ENCODE data around the gene MSI2.

DNA sequence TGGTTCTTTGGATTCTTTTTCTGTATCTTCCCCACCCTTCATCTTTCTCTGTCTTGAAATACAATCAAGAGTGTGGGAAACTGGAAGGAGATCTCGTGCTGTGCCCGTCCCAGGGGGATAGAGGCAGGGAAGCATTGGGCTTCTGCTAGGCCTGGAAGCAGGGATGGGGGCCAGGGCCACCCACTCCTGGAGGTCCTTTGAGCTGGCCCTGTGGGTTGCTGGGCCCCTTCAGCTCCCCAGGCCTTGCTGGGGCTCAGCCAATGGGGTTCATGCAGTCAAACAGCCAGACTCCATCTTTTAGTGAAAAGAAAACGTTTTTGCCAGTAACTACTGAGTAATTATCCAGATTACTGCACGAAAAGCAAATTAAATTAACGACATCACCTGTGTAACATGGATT is 421.0 kb downstream of the MSI2 start:
- no peak for TF ChIP-seq OSR1 (CRISPR knock-in tag; IDR thresholded peaks at IDR 0.05)
- TF ChIP-seq ZNF8 (CRISPR knock-in tag; IDR thresholded peaks at IDR 0.05), result no peak
- TF ChIP-seq ESRRG (CRISPR knock-in tag; IDR thresholded peaks at IDR 0.05), result no peak
- TF ChIP-seq PATZ1 (CRISPR knock-in tag; IDR thresholded peaks at IDR 0.05; ENCODE audit: borderline replicate concordance), result no peak
- TF ChIP-seq, protein P1, sequence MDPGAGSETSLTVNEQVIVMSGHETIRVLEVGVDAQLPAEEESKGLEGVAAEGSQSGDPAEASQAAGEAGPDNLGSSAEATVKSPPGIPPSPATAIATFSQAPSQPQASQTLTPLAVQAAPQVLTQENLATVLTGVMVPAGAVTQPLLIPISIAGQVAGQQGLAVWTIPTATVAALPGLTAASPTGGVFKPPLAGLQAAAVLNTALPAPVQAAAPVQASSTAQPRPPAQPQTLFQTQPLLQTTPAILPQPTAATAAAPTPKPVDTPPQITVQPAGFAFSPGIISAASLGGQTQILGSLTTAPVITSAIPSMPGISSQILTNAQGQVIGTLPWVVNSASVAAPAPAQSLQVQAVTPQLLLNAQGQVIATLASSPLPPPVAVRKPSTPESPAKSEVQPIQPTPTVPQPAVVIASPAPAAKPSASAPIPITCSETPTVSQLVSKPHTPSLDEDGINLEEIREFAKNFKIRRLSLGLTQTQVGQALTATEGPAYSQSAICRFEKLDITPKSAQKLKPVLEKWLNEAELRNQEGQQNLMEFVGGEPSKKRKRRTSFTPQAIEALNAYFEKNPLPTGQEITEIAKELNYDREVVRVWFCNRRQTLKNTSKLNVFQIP (CRISPR knock-in tag; IDR thresholded peaks at IDR 0.05; ENCODE audit: borderline replicate concordance, low read depth), result no peak
- TF ChIP-seq, protein P2, sequence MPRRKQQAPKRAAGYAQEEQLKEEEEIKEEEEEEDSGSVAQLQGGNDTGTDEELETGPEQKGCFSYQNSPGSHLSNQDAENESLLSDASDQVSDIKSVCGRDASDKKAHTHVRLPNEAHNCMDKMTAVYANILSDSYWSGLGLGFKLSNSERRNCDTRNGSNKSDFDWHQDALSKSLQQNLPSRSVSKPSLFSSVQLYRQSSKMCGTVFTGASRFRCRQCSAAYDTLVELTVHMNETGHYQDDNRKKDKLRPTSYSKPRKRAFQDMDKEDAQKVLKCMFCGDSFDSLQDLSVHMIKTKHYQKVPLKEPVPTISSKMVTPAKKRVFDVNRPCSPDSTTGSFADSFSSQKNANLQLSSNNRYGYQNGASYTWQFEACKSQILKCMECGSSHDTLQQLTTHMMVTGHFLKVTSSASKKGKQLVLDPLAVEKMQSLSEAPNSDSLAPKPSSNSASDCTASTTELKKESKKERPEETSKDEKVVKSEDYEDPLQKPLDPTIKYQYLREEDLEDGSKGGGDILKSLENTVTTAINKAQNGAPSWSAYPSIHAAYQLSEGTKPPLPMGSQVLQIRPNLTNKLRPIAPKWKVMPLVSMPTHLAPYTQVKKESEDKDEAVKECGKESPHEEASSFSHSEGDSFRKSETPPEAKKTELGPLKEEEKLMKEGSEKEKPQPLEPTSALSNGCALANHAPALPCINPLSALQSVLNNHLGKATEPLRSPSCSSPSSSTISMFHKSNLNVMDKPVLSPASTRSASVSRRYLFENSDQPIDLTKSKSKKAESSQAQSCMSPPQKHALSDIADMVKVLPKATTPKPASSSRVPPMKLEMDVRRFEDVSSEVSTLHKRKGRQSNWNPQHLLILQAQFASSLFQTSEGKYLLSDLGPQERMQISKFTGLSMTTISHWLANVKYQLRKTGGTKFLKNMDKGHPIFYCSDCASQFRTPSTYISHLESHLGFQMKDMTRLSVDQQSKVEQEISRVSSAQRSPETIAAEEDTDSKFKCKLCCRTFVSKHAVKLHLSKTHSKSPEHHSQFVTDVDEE (CRISPR knock-in tag; IDR thresholded peaks at IDR 0.05), result no peak
